Amygdala (tissue), 56 donors: Measurements from ENCODE around the gene GAL3ST2.
"Not testable (repeated sequence)": the region's sequence is repeated elsewhere in the genome, so short reads cannot be mapped to it uniquely, and the experiment has no call there.

ENCODE experiments used
- DNase-seq, 56 donors: peaks; one replicate each; lab custom pipeline; 2025; lab: John Stamatoyannopoulos, UW

The GAL3ST2 gene

GRCh38 chr2:241745276-241745675, 31.3 kb upstream of the GAL3ST2 start:
- no peak for DNase-seq

GRCh38 chr2:241746084-241746483, 30.5 kb upstream of the GAL3ST2 start:
- DNase-seq = no peak

- DNase-seq = no peak
Measured at GRCh38 chr2:241748468-241749256, 28.0 kb upstream of the GAL3ST2 start.

DNA sequence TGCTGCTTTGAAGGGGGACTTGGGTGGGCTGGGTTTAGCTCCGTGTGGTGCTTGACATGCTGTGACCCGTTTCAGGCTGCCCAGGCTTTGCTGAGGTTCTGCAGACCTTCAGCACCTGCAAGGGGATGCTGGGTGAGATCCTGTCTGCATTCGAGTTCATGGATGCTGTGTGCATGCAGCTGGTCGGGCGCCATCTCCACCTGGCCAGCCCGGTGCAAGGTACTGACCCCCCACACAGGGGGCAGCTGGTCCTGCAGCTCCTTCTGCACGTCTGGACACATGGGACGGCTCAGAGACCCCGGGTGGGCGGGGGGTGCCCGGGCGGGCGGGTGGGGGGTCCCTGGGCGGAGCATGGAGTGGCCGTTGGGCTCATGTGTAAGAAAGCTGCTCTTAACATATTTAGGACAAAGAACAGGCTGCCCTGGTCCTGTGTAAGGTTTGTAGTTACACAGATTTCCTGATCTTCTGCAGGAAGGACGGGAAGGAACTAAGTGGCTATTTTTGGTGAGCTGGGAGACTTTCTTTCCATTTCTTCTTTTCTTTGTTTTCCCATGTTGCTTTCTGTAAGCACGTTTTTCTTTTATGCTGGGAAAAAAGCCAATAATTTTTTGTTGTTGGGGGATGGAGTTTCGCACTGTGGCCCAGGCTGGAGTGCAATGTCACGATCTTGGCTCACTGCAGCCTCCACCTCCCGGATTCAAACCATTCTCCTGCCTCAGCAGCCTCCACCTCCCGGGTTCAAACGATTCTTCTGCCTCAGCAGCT, 26.4 kb upstream of the GAL3ST2 start:
- no peak for DNase-seq

DNA sequence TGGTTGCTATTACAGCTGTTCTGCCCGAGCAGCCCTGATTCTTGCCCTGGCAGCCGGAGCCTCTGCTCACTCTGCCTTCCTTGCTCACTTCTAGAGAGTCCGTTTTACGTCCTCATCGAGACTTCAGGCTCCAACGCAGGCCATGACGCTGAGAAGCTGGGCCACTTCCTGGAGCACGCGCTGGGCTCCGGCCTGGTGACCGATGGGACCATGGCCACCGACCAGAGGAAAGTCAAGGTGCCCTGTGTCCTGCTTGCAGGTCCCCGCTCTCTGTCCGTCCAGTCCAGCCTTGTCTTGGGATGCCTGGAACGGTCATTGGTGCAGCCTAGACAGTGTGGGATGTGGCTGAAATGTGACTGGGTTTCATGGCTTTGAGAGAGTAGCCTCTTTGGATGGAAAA, 25.5 kb upstream of the GAL3ST2 start:
- no peak for DNase-seq

GRCh38 chr2:241751776-241752175, 24.8 kb upstream of the GAL3ST2 start:
- no peak for DNase-seq

DNA sequence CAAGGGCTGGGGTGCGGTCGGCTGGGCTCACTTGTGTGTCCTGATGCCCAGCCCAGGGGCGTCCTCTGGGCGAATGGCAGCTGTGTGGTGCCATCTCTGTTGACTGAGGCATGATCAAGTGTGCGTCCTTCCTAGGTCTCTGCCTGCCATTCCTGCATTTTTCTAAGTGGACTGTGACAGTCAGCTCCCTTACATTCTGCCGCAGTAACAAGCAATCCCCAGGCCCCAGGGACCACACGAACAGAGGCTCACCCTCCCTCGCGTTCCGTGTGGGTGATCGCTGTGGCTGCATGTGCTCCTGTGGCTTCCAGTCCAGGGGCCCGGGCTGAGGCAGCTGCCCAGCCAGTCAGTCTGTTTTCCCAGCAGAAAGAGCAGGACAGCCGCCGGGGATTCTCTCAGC, 24.4 kb upstream of the GAL3ST2 start:
- DNase-seq = no peak

DNA sequence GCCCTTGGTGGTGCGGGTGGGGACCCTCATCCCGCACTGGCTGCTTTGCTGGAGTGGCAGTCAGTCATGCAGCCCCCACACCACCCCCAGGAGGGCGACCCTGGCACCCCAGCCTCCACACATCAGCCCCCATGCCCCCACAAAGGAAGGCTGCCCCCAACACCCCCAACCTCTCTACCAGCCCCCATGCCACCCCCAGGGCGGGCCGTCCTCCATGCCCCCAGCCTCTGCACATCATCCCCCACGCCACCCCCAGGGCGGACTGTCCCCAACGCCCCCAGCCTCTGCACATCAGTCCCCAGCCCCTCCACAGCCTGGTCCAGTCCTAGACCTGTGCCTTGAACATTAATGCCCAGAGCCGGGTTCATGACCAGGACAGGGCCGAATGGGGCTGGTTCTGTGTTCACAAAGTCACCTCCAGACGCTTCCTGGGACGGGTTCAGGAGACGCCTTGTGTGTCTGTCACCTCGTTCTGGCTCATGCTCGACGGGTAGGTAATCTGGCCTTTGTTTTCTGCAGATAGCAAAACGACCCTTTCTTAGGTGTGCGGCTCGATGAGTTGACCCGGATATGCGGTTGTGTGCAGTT, 23.8 kb upstream of the GAL3ST2 start:
- DNase-seq = no peak

GRCh38 chr2:241753493-241753892, 23.1 kb upstream of the GAL3ST2 start:
- DNase-seq = no peak

DNA sequence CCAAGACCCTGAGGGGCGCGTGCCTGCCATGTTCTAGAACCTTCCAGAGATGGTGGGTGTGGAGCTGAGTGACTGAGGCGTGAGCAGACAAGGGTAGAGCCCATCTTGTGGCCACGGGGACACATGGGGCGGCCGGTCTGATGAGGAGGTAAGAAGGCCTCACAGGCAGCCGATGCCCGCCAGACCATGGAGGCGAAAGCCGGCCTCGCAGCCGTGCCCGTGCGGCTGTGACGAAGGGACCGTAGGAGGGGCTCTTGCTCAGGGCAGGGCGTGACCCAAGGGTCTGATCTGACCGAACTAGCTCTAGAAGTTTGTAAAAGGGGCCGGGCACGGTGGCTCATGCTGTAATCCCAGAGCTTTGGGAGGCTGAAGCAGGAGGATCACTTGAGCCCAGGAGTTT, 22.6 kb upstream of the GAL3ST2 start:
- DNase-seq = no peak

- no peak for DNase-seq
Measured at GRCh38 chr2:241755166-241755565, 21.5 kb upstream of the GAL3ST2 start.

DNA sequence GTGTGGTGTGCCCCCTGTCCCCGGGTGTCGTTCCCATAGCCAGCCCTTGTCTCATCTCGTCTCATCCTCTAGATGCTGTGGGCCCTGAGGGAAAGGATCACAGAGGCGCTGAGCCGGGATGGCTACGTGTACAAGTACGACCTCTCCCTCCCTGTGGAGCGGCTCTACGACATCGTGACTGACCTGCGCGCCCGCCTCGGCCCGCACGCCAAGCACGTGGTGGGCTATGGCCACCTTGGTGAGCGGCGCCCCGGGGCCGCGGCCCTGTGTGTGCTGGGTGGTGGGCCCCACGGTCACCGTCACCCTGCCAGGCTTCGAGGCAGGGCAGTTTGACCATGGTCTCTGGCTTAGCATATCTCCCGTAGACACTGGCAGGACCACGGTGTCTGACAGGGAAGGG, 20.8 kb upstream of the GAL3ST2 start:
- no peak for DNase-seq

DNA sequence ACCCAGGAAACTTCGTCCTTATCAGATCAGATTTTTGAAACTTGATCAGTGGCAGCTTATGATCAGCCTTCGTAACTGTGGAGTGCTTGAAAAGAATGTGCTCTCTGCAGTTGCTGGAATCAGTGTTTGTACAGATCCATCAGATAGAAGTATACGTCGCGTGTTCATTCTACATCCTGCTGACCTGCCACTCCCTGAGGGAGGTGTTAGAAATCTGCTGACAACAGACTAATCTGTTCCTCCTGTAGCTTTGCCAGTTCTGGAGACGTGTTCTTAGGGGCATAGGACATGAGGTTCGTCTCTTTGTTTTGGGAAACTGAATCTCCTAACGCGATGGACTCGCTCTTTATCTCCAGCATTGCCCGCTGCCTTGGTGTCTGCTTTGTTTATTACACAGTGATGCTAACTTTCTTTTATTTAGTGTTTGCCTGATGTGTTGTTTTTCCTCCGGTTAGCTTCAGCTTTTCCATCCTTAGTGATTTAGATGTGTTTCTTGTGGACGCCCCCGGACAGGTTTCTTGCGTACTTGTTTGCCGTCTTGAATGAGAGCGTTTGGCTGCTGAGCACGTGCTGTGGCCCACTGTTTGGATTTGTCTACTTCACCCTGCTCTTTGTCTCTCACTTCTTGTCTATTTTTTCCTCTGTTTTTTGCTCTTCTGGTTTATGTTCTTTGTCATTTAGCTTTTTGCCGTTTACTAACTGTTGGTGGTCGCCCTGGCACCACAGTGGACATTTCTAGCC, 17.4 kb upstream of the GAL3ST2 start:
- DNase-seq = no peak

DNA sequence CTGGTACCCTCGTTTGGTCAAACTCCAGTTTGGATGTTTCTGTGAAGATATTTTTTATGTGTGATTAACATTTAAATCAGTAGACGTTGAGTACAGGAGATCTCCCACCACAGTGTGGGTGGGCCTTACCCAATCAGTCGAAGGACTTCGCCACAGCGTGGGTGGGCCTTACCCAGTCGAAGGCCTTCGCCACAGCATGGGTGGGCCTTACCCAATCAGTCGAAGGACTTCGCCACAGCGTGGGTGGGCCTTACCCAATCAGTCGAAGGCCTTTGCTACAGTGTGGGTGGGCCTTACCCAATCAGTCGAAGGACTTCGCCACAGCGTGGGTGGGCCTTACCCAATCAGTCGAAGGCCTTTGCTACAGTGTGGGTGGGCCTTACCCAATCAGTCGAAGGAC, 16.7 kb upstream of the GAL3ST2 start:
- DNase-seq = not testable (repeated sequence)

DNA sequence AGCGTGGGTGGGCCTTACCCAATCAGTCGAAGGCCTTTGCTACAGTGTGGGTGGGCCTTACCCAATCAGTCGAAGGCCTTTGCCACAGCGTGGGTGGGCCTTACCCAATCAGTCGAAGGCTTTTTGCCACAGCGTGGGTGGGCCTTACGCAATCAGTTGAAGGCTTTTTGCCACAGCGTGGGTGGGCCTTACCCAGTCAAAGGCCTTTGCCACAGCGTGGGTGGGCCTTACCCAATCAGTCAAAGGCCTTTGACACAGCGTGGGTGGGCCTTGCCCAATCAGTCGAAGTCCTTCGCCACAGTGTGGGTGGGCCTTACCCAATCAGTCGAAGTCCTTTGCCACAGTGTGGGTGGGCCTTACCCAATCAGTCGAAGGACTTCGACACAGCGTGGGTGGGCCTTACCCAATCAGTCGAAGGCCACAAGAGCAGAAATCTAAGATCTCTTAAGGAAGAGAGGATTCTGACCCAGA, 16.3 kb upstream of the GAL3ST2 start:
- DNase-seq = no peak

DNA sequence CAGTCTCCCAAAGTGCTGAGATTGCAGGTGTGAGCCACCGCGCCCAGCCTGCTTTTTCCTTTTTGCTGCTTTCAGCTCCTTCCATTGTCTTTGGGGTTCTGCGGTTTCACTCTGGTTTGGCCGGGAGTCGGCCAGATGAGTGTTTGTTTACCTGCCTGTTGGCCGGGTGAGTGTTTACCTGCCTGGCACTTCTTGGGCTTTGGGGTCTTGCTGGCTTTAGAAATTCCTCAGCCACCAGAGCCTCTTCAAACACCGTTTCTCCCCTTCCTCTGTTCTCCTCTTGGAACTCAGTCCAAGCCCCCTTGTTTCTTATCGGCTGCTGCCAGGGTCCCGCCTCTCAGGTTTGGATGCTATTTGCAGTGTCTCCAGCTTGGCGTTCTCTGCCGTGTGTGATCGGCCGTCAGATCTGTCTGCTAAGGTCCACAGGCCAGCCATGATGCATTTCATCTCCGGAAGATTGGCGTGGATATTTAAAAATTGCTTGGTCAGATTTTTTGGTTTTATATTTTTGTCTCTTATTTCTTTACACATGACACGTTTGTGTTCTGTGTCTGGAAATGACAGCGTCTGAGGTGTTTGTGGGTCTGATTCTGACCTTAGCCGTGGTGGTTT, 14.2 kb upstream of the GAL3ST2 start:
- no peak for DNase-seq

GRCh38 chr2:241762933-241763369, 13.7 kb upstream of the GAL3ST2 start:
- DNase-seq = no peak

- no peak for DNase-seq
Measured at GRCh38 chr2:241763551-241764274, 12.9 kb upstream of the GAL3ST2 start.
